GM18517 (cell line): Measurements from ENCODE around the gene AFTPH.

Experiments used
- ATAC-seq: cut with Tn5 transposase; IDR thresholded peaks from one replicate; pipeline ENCODE4 v1.9.1; 2021; ENCODE audit warnings: mild to moderate bottlenecking, moderate library complexity; ENCODE audit not compliant: unreplicated experiment

The AFTPH gene

GRCh38 chr2:64537991-64538390, 13.9 kb downstream of the AFTPH start:
- ATAC-seq, result no peak

GRCh38 chr2:64538764-64539433, 14.8 kb downstream of the AFTPH start:
- ATAC-seq, result no peak

DNA sequence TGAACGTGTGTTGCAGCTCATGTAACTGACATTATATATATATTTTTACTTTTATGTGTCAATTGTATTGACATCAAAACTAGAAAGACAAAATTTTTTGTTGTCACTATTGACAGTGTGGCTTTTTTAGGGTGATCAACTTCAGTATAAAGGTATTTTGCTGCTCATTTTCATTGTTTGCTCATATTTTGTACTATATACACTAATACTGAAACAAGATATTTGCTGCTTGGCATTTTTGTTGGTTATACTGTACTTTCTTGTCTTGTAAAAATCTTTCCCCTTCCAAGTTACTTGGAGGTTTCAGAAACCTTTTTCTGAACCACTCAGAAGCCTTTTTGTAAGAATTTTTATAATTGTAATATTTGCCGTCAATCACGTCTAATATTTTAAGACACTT, 16.5 kb downstream of the AFTPH start:
- peak; percentile 39 for ATAC-seq

- ATAC-seq, result no peak
Observed at GRCh38 chr2:64541547-64541946, 17.4 kb downstream of the AFTPH start.

DNA sequence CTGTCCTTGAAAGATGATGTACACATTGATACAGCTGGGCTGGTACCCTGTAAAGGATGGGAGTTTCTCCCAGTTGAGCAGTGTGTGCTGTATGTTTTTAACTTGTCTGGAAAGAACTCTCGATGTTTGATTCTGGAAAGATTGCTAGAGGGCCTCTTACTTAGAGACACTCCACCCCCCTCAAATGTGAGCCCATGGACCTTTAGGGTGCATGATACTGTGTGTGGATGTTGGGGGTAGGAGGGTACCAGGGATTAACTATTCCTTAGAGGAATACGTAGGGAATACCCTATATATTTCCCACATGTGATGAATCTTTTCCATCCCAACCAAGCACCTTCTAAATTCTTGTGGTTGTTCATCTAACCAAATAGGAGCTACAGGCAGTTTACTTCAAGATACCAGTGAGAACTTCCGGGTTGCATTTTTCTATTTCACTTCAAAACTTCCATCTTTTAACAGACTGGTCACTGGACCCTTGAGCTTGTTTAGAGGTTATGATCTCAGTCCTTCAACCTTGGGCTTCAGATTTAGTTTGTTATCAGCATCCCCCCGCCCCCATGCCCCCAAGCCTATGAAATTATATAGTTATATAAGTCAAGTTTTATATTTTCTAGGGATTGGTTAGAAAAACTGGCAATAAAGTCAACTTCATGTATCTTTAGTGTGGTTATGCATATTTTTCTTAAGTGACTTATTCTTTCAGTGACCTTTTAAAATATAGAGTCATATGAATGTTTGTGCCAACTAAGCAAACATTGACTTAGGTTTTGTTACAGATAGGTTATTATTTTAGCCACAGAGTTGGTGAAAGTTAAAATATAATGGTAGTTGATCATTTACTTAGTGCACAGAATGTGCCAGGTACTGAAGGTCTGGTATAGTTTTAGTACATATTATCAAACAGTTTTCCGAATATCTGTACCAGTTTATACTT, 18.2 kb downstream of the AFTPH start:
- no peak for ATAC-seq

DNA sequence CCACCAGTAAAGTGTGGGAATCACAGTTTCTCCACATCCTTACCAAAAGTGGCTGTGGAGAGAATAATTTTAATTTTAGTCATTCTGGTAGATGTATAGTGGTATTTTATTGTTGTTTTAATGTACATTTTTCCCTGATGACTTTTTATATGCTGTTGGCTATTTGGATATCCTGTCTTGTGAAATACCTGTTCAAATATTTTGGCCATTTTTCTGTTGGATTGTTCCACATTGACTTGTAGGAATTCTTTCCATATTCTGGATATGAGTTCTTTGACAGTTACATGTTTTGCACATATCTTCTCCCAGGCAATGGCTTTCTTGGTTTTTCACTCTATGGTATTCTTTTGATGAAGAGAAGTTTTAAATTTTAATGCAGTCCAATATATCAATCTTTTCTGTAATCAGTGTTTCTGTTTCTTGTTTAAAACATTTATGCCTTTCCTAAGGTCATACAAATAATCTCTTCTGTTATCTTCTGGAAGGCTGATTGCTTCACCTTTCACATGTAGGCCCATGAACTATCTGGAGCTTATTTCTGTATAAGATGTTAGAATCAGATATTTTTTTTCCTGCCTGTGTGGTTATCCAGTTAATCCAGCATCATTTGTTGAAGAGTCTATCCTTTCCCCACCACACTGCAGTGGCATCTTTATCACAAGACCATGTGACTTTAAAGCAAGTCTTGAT, 19.0 kb downstream of the AFTPH start:
- no peak for ATAC-seq

- ATAC-seq, result no peak
Observed at GRCh38 chr2:64548761-64549160, 24.6 kb downstream of the AFTPH start.

- ATAC-seq, result no peak
Observed at GRCh38 chr2:64550042-64550441, 25.9 kb downstream of the AFTPH start.

GRCh38 chr2:64551851-64552250, 27.7 kb downstream of the AFTPH start:
- ATAC-seq, result no peak

GRCh38 chr2:64554117-64554516, 30.0 kb downstream of the AFTPH start:
- ATAC-seq, result no peak

GRCh38 chr2:64558445-64559081, 34.4 kb downstream of the AFTPH start:
- no peak for ATAC-seq

- ATAC-seq, result no peak
Observed at GRCh38 chr2:64562148-64562784, 38.1 kb downstream of the AFTPH start.

DNA sequence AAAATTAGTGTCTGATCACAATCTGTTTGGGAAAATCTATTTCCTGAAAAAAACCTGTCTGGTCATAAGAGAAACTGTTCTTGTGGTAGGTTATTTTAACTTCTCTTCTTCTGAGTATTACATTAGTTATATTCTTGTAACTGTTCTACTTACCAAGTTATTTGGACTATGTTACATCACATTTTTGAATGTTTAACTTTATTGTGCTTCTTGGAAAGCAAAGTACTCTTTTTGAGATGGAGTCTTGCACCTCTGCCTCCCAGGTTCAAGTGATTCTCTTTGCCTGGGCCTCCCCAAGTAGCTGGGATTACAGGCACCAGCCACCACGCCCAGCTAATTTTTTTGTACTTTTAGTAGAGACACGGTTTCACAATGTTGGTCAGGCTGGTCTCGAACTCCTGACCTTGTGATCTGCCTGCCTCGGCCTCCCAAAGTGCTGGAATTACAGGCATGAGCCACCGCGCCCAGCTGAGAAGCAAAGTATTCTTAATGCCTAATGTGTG, 39.4 kb downstream of the AFTPH start:
- no peak for ATAC-seq

DNA sequence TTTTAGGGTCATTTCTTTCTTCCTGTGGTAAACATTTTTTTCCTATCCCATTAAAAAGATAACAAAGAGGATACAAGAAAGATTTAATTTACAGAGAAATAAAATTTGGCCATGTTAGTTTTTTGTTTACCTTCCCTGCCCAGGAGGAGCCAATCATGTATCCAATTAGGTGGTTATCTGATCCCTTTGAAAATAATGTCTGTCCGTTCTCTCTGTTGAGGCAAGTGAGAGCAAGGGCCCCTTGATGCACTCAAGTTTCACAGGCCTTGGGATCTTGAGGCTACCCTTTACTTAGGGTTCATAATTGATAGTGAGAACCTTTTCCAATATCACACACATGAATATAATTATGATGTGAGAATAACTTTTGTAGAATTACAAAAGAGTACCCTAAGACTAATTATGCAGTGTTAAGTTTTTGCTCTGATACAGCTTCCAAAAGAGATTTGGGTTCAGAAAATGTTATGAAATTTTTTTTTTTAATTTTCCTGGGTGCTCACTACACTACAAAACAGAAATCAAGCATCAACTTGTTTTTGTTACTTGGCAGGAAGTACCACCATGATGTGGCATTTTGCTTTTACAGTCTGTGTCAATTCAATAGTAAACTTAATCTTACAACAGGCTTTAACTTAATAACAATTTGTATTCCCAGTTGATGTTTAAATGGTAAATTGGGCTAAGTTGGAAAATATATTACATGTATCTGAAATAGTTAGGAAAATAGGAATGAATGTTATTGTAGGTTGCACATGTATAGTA, 42.0 kb downstream of the AFTPH start:
- no peak for ATAC-seq

- ATAC-seq, result no peak
Observed at GRCh38 chr2:64567473-64567872, 43.3 kb downstream of the AFTPH start.

GRCh38 chr2:64568836-64569235, 44.7 kb downstream of the AFTPH start:
- ATAC-seq, result no peak

GRCh38 chr2:64574871-64575270, 50.7 kb downstream of the AFTPH start:
- no peak for ATAC-seq

GRCh38 chr2:64581018-64581417, 56.9 kb downstream of the AFTPH start:
- ATAC-seq, result no peak

DNA sequence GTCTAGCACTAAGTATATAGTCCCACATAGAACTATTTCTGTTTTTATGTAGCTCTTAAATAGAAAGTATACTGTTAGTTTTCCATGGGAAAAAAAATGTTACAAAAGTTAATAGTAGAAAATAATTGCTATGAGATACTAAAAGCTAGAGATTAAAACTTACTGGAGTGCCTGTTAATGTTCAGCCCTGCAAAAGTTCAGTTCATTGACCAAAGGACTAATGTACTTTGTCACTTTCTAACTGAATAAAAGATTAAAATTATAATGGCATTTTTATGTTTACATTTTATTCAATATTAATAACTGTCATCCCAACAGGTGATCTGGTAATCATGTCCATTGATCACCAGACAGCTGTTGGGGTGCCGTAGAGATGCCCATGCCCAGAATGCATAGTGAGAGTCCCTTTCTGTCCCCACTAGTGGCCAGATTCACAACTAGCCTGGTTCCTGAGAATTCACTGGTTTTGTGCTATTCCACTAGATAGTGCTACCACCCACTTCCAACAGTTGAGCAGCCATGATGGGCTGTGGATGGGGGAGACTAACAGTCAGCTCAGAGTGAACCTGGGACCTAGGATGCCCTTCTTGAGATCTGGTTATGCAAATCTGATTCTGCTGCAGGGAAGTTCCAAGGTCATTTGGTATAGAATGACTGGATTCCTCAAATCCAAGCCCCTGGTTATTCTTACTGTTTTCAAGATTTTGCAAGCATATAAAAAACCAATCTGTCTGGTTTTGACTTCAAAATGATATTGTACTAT, 57.8 kb downstream of the AFTPH start:
- ATAC-seq, result no peak
